Omental fat pad (tissue), 4 donors: ENCODE data around the gene GGACT. TPM values are rescaled to one million over a fixed set of nuclear protein-coding genes. Genes with fewer than 3 reads are reported as not detected.

Source experiments
- ATAC-seq: fragments of 150-250 bp; one replicate; pipeline ENCODE4 v1.9.1; 2016; ENCODE audit warnings: mild to moderate bottlenecking, moderate library complexity; ENCODE audit not compliant: low FRiP score
- DNase-seq: peaks from one replicate; pipeline ENCODE4 v3.0.0-alpha.2; 2019; ENCODE audit warnings: low spot score
- CTCF ChIP-seq, 3 donors: fragments of 450-650 bp; IDR thresholded peaks; one replicate each; pipeline ENCODE4 v1.5.1; 2016 to 2017; ENCODE audit warnings: antibody characterized with exemption in 3 of 3, mild to moderate bottlenecking in 3 of 3, moderate library complexity in 2 of 3
- total RNA-seq, 4 donors: library from RNA; depleted of rRNA; stranded (reverse); fragments of >200 nt; gene quantifications; one replicate each; pipeline ENCODE4 v1.1.0, GENCODE V29; 2016

GGACT gene
- total RNA-seq, 4 donors from 2014 or later: 2.6 to 4.6 (median 3.1) TPM

GRCh38 chr13:100502446-100502845 lies 86.1 kb downstream of the GGACT start:
- TF ChIP-seq CTCF (IDR thresholded peaks at IDR 0.05): no peak
- no peak for ATAC-seq
- no peak for DNase-seq

GRCh38 chr13:100497389-100497788 lies 91.2 kb downstream of the GGACT start:
- no peak for ATAC-seq
- no peak for TF ChIP-seq CTCF (IDR thresholded peaks at IDR 0.05)
- no peak for DNase-seq

GRCh38 chr13:100495455-100495854 lies 93.1 kb downstream of the GGACT start:
- ATAC-seq (no peak), DNase-seq (no peak)
- TF ChIP-seq CTCF (IDR thresholded peaks at IDR 0.05): no peak

- no peak for ATAC-seq
- DNase-seq: no peak
- TF ChIP-seq CTCF (IDR thresholded peaks at IDR 0.05): no peak
Observed at GRCh38 chr13:100493418-100493817, 95.2 kb downstream of the GGACT start.

GRCh38 chr13:100491164-100491842 lies 97.3 kb downstream of the GGACT start:
- TF ChIP-seq CTCF (IDR thresholded peaks at IDR 0.05): no peak
- ATAC-seq (peak; percentile 36), DNase-seq (no peak)

GRCh38 chr13:100490692-100491091 lies 97.9 kb downstream of the GGACT start:
- no peak for DNase-seq
- TF ChIP-seq CTCF (IDR thresholded peaks at IDR 0.05): no peak
- no peak for ATAC-seq

GRCh38 chr13:100485265-100485664 lies 103.3 kb downstream of the GGACT start:
- DNase-seq (no peak), ATAC-seq (no peak)
- no peak for TF ChIP-seq CTCF (IDR thresholded peaks at IDR 0.05)
